Right lobe of liver (tissue), 6 donors: ENCODE results near the gene DNAH8. TPM values are rescaled to one million over a fixed set of nuclear protein-coding genes. Genes with fewer than 3 reads are reported as not detected.
A peak's percentile ranks its signal among the peaks of the same experiment; 100 is the strongest.

Source experiments
- ATAC-seq, 4 donors: fragments of 200-7000 bp; cut with Tn5 transposase; one replicate each; pipeline ENCODE4 v1.9.1; 2020; ENCODE audit warnings: mild to moderate bottlenecking in 4 of 4, moderate library complexity in 4 of 4
- DNase-seq, 3 donors: peaks; one replicate each; pipeline ENCODE4 v3.0.0-alpha.2; 2020
- H3K27ac ChIP-seq, 3 donors: fragments of 200-600 bp; one replicate each; pipeline ENCODE4 v1.8.0; 2022
- H3K27me3 ChIP-seq, 2 donors: fragments of 200-600 bp; one replicate each; pipeline ENCODE4 v1.8.0; 2022
- H3K36me3 ChIP-seq, 4 donors: fragments of 200-600 bp; sonication (generic) in 1 of 4; one replicate each; pipeline versions ENCODE4 v1.5.1 to v1.8.0; 2017 to 2022; ENCODE audit warnings: control low read depth in 1 of 4
- H3K4me1 ChIP-seq, 4 donors: fragments of 200-600 bp; sonication (generic) in 1 of 4; one replicate each; pipeline versions ENCODE4 v1.5.1 to v1.8.0; 2017 to 2022; ENCODE audit warnings: control low read depth in 1 of 4
- H3K4me3 ChIP-seq, 3 donors: fragments of 200-600 bp; one replicate each; pipeline ENCODE4 v1.8.0; 2022
- H3K9me3 ChIP-seq, 4 donors: fragments of 200-600 bp; sonication (generic) in 1 of 4; one replicate each; pipeline versions ENCODE4 v1.5.1 to v1.8.0; 2017 to 2022; ENCODE audit warnings: control low read depth in 1 of 4
- CTCF ChIP-seq, 4 donors: fragments of 200-600 bp in 3 of 4; fragments of 450-650 bp in 1 of 4; IDR thresholded peaks; one replicate each; pipeline versions ENCODE4 v1.5.1 to v1.8.0; 2016 to 2022; ENCODE audit warnings: antibody characterized with exemption in 4 of 4, mild to moderate bottlenecking in 2 of 4
- POLR2A ChIP-seq: fragments of 450-650 bp; IDR thresholded peaks from one replicate; pipeline ENCODE4 v1.6.1; 2017; ENCODE audit warnings: antibody characterized with exemption, mild to moderate bottlenecking
- WGBS: methylation state at CpG from one replicate; pipeline ENCODE4 v1.1.6; 2018; ENCODE audit warnings: low coverage, low lambda C conversion rate; ENCODE audit not compliant: insufficient coverage; ENCODE audit errors: missing lambda C conversion rate; 5-methylcytosine and 5-hydroxymethylcytosine counted together
- intact Hi-C, 2 donors: fragments of 100-400 bp; cut with DNase I; formaldehyde crosslinking; loops; one replicate each; pipeline versions ENCODE4 v1.11.2 to v1.14.1; 2022
- total RNA-seq, 6 experiments: library from RNA; depleted of rRNA in 2 of 6; stranded (reverse); fragments of >200 nt in 2 of 6; fragmentation: NEBNext Ultra II Directional in 3 of 6; extraction: Animal tissue kit (Norgen Biotek cat#: 25700) in 3 of 6; gene quantifications; one replicate each; pipeline versions ENCODE4 v1.1.0 to v1.2.4, GENCODE V29; 2016 to 2023
- donor health status: DM: no; HTN: yes; CAD: no.
- donor health status: DM: no; HTN: no; CAD: no.
- donor health status: DM: no; HTN: no; CAD: no.
- donor health status: DM: no; HTN: yes; CAD: no.
- donor health status: DM: no; HTN: yes; CAD: no.

The DNAH8 gene
- total RNA-seq, 6 experiments from 2014 or later: 0.02 TPM; not detected in 5

GRCh38 chr6:38738261-38738660 lies 23.1 kb downstream of the DNAH8 start:
- no peak for TF ChIP-seq CTCF (IDR thresholded peaks at IDR 0.05)
- TF ChIP-seq POLR2A: no peak
- Histone ChIP-seq H3K9me3 (no peaks in the 10 kb centered on the region), H3K27ac (no peak overlapping the region), H3K36me3 (no peaks in the 10 kb centered on the region), H3K4me3 (no peak overlapping the region), H3K4me1 (no peaks in the 10 kb centered on the region), H3K27me3 (no peaks in the 10 kb centered on the region)
- intact Hi-C loops: no loop called here
- ATAC-seq: no peak
- DNase-seq: no peak
- 51% methylated on average over 3 of the region's 3 CpGs for WGBS

- ATAC-seq (no peak), DNase-seq (no peak)
- no peak overlapping the region for H3K4me3 ChIP-seq
- H3K36me3 ChIP-seq: no peaks in the 10 kb centered on the region
- 32% methylated on average over 5 of the region's 5 CpGs for WGBS
- H3K27ac ChIP-seq: no peak overlapping the region
- no peaks in the 10 kb centered on the region for H3K27me3 ChIP-seq
- no peaks in the 10 kb centered on the region for H3K4me1 ChIP-seq
- H3K9me3 ChIP-seq: no peaks in the 10 kb centered on the region
- intact Hi-C loops: no loop called here
- TF ChIP-seq POLR2A (no peak), CTCF (IDR thresholded peaks at IDR 0.05) (peak; percentile 20 to 39 (median 38))
Observed at GRCh38 chr6:38739532-38739931, 24.4 kb downstream of the DNAH8 start.

- Histone ChIP-seq H3K36me3 (no peaks in the 10 kb centered on the region), H3K4me1 (no peaks in the 10 kb centered on the region), H3K27me3 (no peaks in the 10 kb centered on the region), H3K9me3 (no peaks in the 10 kb centered on the region), H3K27ac (no peak overlapping the region), H3K4me3 (no peak overlapping the region)
- no peak for TF ChIP-seq CTCF (IDR thresholded peaks at IDR 0.05)
- TF ChIP-seq POLR2A: no peak
- no peak for DNase-seq
- intact Hi-C loops: no loop called here
- no peak for ATAC-seq
- 90% methylated on average over 1 of the region's 1 CpG for WGBS
Observed at GRCh38 chr6:38749473-38749872, 34.4 kb downstream of the DNAH8 start.

GRCh38 chr6:38750968-38751615 lies 36.0 kb downstream of the DNAH8 start:
- intact Hi-C loops: no loop called here
- H3K4me3 ChIP-seq: no peak overlapping the region
- TF ChIP-seq CTCF (IDR thresholded peaks at IDR 0.05) (no peak), POLR2A (no peak)
- H3K36me3 ChIP-seq: no peaks in the 10 kb centered on the region
- H3K27me3 ChIP-seq: no peaks in the 10 kb centered on the region
- ATAC-seq (no peak), DNase-seq (no peak)
- H3K4me1 ChIP-seq: no peaks in the 10 kb centered on the region
- no CpG with 5 or more reads among the region's 1 CpG for WGBS
- H3K27ac ChIP-seq: no peak overlapping the region
- H3K9me3 ChIP-seq: no peaks in the 10 kb centered on the region

GRCh38 chr6:38753707-38754106 lies 38.6 kb downstream of the DNAH8 start:
- no peak for DNase-seq

More at GRCh38 chr6:38753707-38754106, 38.6 kb downstream of the DNAH8 start:
- intact Hi-C loops: no loop called here
- no peaks in the 10 kb centered on the region for H3K4me1 ChIP-seq
- no peaks in the 10 kb centered on the region for H3K36me3 ChIP-seq
- no peak for TF ChIP-seq CTCF (IDR thresholded peaks at IDR 0.05)
- TF ChIP-seq POLR2A: no peak
- H3K9me3 ChIP-seq: no peaks in the 10 kb centered on the region
- no peak for ATAC-seq
- H3K27me3 ChIP-seq: no peaks in the 10 kb centered on the region
- H3K4me3 ChIP-seq: no peak overlapping the region
- H3K27ac ChIP-seq: no peak overlapping the region
